KMS-11 (cell line): ENCODE results near the gene AKNA.

ENCODE experiments used
- H2AFZ ChIP-seq: fragments of 200-600 bp; sonication (generic); 2 replicates; pipeline ENCODE4 v1.6.1; 2016; ENCODE audit warnings: antibody characterized with exemption, mixed run types, low read depth
- H3K27ac ChIP-seq: fragments of 200-600 bp; sonication (generic); 2 replicates; pipeline ENCODE4 v1.6.1; 2016; ENCODE audit warnings: mild to moderate bottlenecking, mixed run types
- H3K27me3 ChIP-seq: fragments of 200-600 bp; sonication (generic); 2 replicates; pipeline ENCODE4 v1.6.1; 2017; ENCODE audit warnings: mild to moderate bottlenecking, low read depth, mixed run types, moderate library complexity; ENCODE audit not compliant: insufficient read depth
- H3K36me3 ChIP-seq: fragments of 200-600 bp; sonication (generic); 2 replicates; pipeline ENCODE4 v1.6.1; 2017; ENCODE audit warnings: mild to moderate bottlenecking, mixed run types; ENCODE audit not compliant: insufficient read depth
- H3K4me1 ChIP-seq: fragments of 200-600 bp; sonication (generic); 2 replicates; pipeline ENCODE4 v1.6.1; 2016; ENCODE audit warnings: mild to moderate bottlenecking, low read depth, mixed run types; ENCODE audit not compliant: poor library complexity, severe bottlenecking
- H3K4me2 ChIP-seq: fragments of 200-600 bp; sonication (generic); 2 replicates; pipeline ENCODE4 v1.7.0; 2016; ENCODE audit warnings: mild to moderate bottlenecking, mixed run types
- H3K4me3 ChIP-seq: fragments of 200-600 bp; sonication (generic); IDR thresholded peaks from 2 replicates; pipeline ENCODE4 v1.6.1; 2017; ENCODE audit warnings: low read depth, low read length, mixed read lengths; ENCODE audit not compliant: insufficient read depth
- H3K79me2 ChIP-seq: fragments of 200-600 bp; sonication (generic); 2 replicates; pipeline ENCODE4 v1.6.1; 2016; ENCODE audit warnings: low read depth, mixed run types; ENCODE audit not compliant: insufficient read depth
- H3K9ac ChIP-seq: fragments of 200-600 bp; sonication (generic); 2 replicates; pipeline ENCODE4 v1.6.1; 2016; ENCODE audit warnings: mild to moderate bottlenecking, mixed run types
- H4K20me1 ChIP-seq: fragments of 200-600 bp; sonication (generic); 2 replicates; pipeline ENCODE4 v1.6.1; 2016; ENCODE audit warnings: mild to moderate bottlenecking, mixed run types; ENCODE audit not compliant: insufficient read depth
- CTCF ChIP-seq: fragments of 200-600 bp; sonication (generic); conservative IDR thresholded peaks from 2 replicates; pipeline ENCODE4 v1.6.1; 2017; ENCODE audit warnings: low read depth, mild to moderate bottlenecking, antibody characterized with exemption, low read length, moderate library complexity, mixed read lengths

Gene AKNA

GRCh38 chr9:114421147-114421546 is 33.4 kb upstream of the AKNA start:
- TF ChIP-seq CTCF, result no peak
- H2AFZ ChIP-seq, result no peak overlapping the region
- no peaks in the 10 kb centered on the region; the same call in 1 of the 2 replicates for H3K36me3 ChIP-seq
- no peaks in the 10 kb centered on the region for H3K79me2 ChIP-seq
- no peak overlapping the region; the same call in 1 of the 2 replicates for H3K27ac ChIP-seq
- no peak overlapping the region for H3K4me2 ChIP-seq
- H3K4me3 ChIP-seq, result no peak overlapping the region
- no peaks in the 10 kb centered on the region for H3K4me1 ChIP-seq
- H3K27me3 ChIP-seq, result no peaks in the 10 kb centered on the region
- no peaks in the 10 kb centered on the region for H4K20me1 ChIP-seq
- H3K9ac ChIP-seq, result no peak overlapping the region

GRCh38 chr9:114419796-114420195 is 32.0 kb upstream of the AKNA start:
- H4K20me1 ChIP-seq, result no peaks in the 10 kb centered on the region
- no peaks in the 10 kb centered on the region for H3K27me3 ChIP-seq
- H2AFZ ChIP-seq, result no peak overlapping the region
- H3K4me2 ChIP-seq, result no peak overlapping the region
- TF ChIP-seq CTCF, result no peak
- H3K27ac ChIP-seq, result no peak overlapping the region
- no peaks in the 10 kb centered on the region; the same call in 1 of the 2 replicates for H3K36me3 ChIP-seq
- H3K4me3 ChIP-seq, result no peak overlapping the region
- H3K9ac ChIP-seq, result no peak overlapping the region
- H3K4me1 ChIP-seq, result no peaks in the 10 kb centered on the region
- no peaks in the 10 kb centered on the region for H3K79me2 ChIP-seq

- Histone ChIP-seq H3K4me1 (no peaks in the 10 kb centered on the region), H3K4me2 (no peak overlapping the region), H3K79me2 (no peaks in the 10 kb centered on the region), H4K20me1 (no peaks in the 10 kb centered on the region), H3K27ac (no peak overlapping the region), H3K4me3 (no peak overlapping the region), H3K36me3 (no peaks in the 10 kb centered on the region; the same call in 1 of the 2 replicates), H3K27me3 (no peaks in the 10 kb centered on the region), H3K9ac (no peak overlapping the region), H2AFZ (no peak overlapping the region)
- TF ChIP-seq CTCF, result no peak
These were observed 30.3 kb upstream of the AKNA start for GRCh38 chr9:114418053-114418452.

- no peaks in the 10 kb centered on the region for H3K4me1 ChIP-seq
- H3K4me3 ChIP-seq, result no peak overlapping the region
- H3K36me3 ChIP-seq, result no peaks in the 10 kb centered on the region; the same call in 1 of the 2 replicates
- H3K27me3 ChIP-seq, result no peaks in the 10 kb centered on the region
- no peaks in the 10 kb centered on the region for H3K79me2 ChIP-seq
- no peaks in the 10 kb centered on the region for H4K20me1 ChIP-seq
- no peak overlapping the region for H3K27ac ChIP-seq
- no peak overlapping the region for H3K4me2 ChIP-seq
- no peak overlapping the region for H2AFZ ChIP-seq
- TF ChIP-seq CTCF, result no peak
- no peak overlapping the region for H3K9ac ChIP-seq
These were observed 29.7 kb upstream of the AKNA start for GRCh38 chr9:114417511-114417910.
